ENCODE measurements around the gene TNF. TPM values are rescaled to one million over a fixed set of nuclear protein-coding genes. Genes with fewer than 3 reads are reported as not detected.

Gene TNF
- total RNA-seq, 3 donors from 2014 or later, result 0.41 to 1.7 (median 1.1) TPM

GRCh38 chr6:31534011-31534410 lies 41.4 kb upstream of the TNF start:
- Histone ChIP-seq H3K36me3 (ENCODE audit: low read depth) (peaks cover 50% of the 10 kb centered on the region), H3K9me3 (no peaks in the 10 kb centered on the region), H3K4me3 (no peak overlapping the region), H3K4me1 (ENCODE audit: low read depth) (peaks cover 5% of the 10 kb centered on the region)
- DNase-seq, result no peak
- intact Hi-C loops (cut with DNase I, micrococcal nuclease), result no loop called here
- no peak for TF ChIP-seq CTCF (IDR thresholded peaks at IDR 0.05)
- no peak for ATAC-seq

GRCh38 chr6:31534521-31535040 lies 40.8 kb upstream of the TNF start:
- Histone ChIP-seq H3K4me3 (no peak overlapping the region), H3K4me1 (ENCODE audit: low read depth) (peaks cover 11% of the 10 kb centered on the region), H3K36me3 (ENCODE audit: low read depth) (peaks cover 53% of the 10 kb centered on the region), H3K9me3 (no peaks in the 10 kb centered on the region)
- ATAC-seq, result no peak
- intact Hi-C loops (cut with DNase I, micrococcal nuclease), result no loop called here
- no peak for DNase-seq
- no peak for TF ChIP-seq CTCF (IDR thresholded peaks at IDR 0.05)

- no peak for DNase-seq
- intact Hi-C loops (cut with DNase I, micrococcal nuclease), result no loop called here
- ATAC-seq, result no peak
- Histone ChIP-seq H3K36me3 (ENCODE audit: low read depth) (peaks cover 48% of the 10 kb centered on the region), H3K4me3 (no peak overlapping the region), H3K9me3 (no peaks in the 10 kb centered on the region), H3K4me1 (ENCODE audit: low read depth) (peaks cover 22% of the 10 kb centered on the region)
- TF ChIP-seq CTCF (IDR thresholded peaks at IDR 0.05), result no peak
Observed at GRCh38 chr6:31535538-31536324, 39.6 kb upstream of the TNF start.

- no peak for TF ChIP-seq CTCF (IDR thresholded peaks at IDR 0.05)
- no peak for DNase-seq
- H3K4me1 ChIP-seq (ENCODE audit: low read depth), result peaks cover 25% of the 10 kb centered on the region
- intact Hi-C loops (cut with DNase I, micrococcal nuclease), result no loop called here
- peaks cover 42% of the 10 kb centered on the region for H3K36me3 ChIP-seq (ENCODE audit: low read depth)
- no peak for ATAC-seq
- no peak overlapping the region for H3K4me3 ChIP-seq
- H3K9me3 ChIP-seq, result no peaks in the 10 kb centered on the region
Observed at GRCh38 chr6:31538805-31539400, 36.5 kb upstream of the TNF start.

- Histone ChIP-seq H3K4me1 (ENCODE audit: low read depth) (peaks cover 25% of the 10 kb centered on the region), H3K36me3 (ENCODE audit: low read depth) (peaks cover 29% of the 10 kb centered on the region), H3K4me3 (peak overlapping the region; percentile 52), H3K9me3 (no peaks in the 10 kb centered on the region)
- intact Hi-C loops (cut with DNase I, micrococcal nuclease), result no loop called here
- no peak for DNase-seq
- ATAC-seq, result no peak
- no peak for TF ChIP-seq CTCF (IDR thresholded peaks at IDR 0.05)
Observed at GRCh38 chr6:31540640-31541039, 34.7 kb upstream of the TNF start.
